OCI-LY1 (cell line): ENCODE data around the gene KDM3A.

Experiments
- H2AFZ ChIP-seq: fragments of 200-600 bp; sonication (generic), shearing (Covaris generic); 2 replicates; pipeline ENCODE4 v1.6.0; 2014; ENCODE audit warnings: antibody characterized with exemption, mild to moderate bottlenecking, low read length
- H3F3A ChIP-seq: fragments of 200-600 bp; sonication (generic), shearing (Covaris generic); 2 replicates; pipeline ENCODE4 v1.6.0; 2014; ENCODE audit warnings: mild to moderate bottlenecking, antibody characterized with exemption, low read length, moderate library complexity; ENCODE audit not compliant: insufficient read depth
- H3K27ac ChIP-seq: fragments of 200-600 bp; sonication (generic); 2 replicates; pipeline ENCODE4 v1.5.1; 2014; ENCODE audit warnings: low read length, mixed run types, mild to moderate bottlenecking, low read depth; ENCODE audit not compliant: poor library complexity, severe bottlenecking
- H3K27me3 ChIP-seq: fragments of 200-600 bp; sonication (generic); 2 replicates; pipeline ENCODE4 v1.6.0; 2014; ENCODE audit warnings: antibody characterized with exemption, mild to moderate bottlenecking, low read length, moderate library complexity; ENCODE audit not compliant: insufficient read depth
- H3K36me3 ChIP-seq: fragments of 200-600 bp; sonication (generic); 2 replicates; pipeline ENCODE4 v1.6.1; 2014; ENCODE audit warnings: mild to moderate bottlenecking, antibody characterized with exemption, low read length, moderate library complexity, mixed read lengths; ENCODE audit not compliant: insufficient read depth
- H3K4me1 ChIP-seq: fragments of 200-600 bp; sonication (generic); 2 replicates; pipeline ENCODE4 v1.5.1; 2014; ENCODE audit warnings: mild to moderate bottlenecking, low read length, moderate library complexity; ENCODE audit not compliant: insufficient read depth, severe bottlenecking
- H3K4me2 ChIP-seq: fragments of 200-600 bp; sonication (generic), shearing (Covaris generic); 2 replicates; pipeline ENCODE4 v1.6.1; 2014; ENCODE audit warnings: low read length
- H3K4me3 ChIP-seq: fragments of 200-600 bp; sonication (generic); 2 replicates; pipeline ENCODE4 v1.5.1; 2014; ENCODE audit warnings: low read length, low read depth, mild to moderate bottlenecking, mixed read lengths; ENCODE audit not compliant: poor library complexity, severe bottlenecking
- H3K79me2 ChIP-seq: fragments of 200-600 bp; shearing (Covaris generic); 2 replicates; pipeline ENCODE4 v1.6.1; 2016; ENCODE audit warnings: mixed run types, low read length, mixed read lengths; ENCODE audit not compliant: insufficient read depth
- H3K9ac ChIP-seq: fragments of 200-600 bp; sonication (generic), shearing (Covaris generic); 2 replicates; pipeline ENCODE4 v1.6.1; 2014; ENCODE audit warnings: mild to moderate bottlenecking, low read length, mixed read lengths
- H3K9me2 ChIP-seq: fragments of 200-600 bp; sonication (generic), shearing (Covaris generic); 2 replicates; pipeline ENCODE4 v1.6.1; 2014; ENCODE audit warnings: low read depth, mild to moderate bottlenecking, low read length, mixed read lengths
- H3K9me3 ChIP-seq: fragments of 200-600 bp; shearing (Covaris generic); 2 replicates; pipeline ENCODE4 v1.6.1; 2014; ENCODE audit warnings: low read length, mixed read lengths
- H4K20me1 ChIP-seq: fragments of 200-600 bp; sonication (generic), shearing (Covaris generic); 2 replicates; pipeline ENCODE4 v1.6.0; 2016; ENCODE audit warnings: mild to moderate bottlenecking, low read length; ENCODE audit not compliant: insufficient read depth
- CTCF ChIP-seq: fragments of 200-600 bp; sonication (generic), shearing (Covaris generic); IDR thresholded peaks from 2 replicates; pipeline ENCODE4 v1.5.1; 2017; ENCODE audit warnings: mild to moderate bottlenecking, antibody characterized with exemption, low read length, moderate library complexity, mixed read lengths
- EZH2 ChIP-seq: fragments of 200-600 bp; sonication (generic), shearing (Covaris generic); IDR thresholded peaks from 2 replicates; pipeline ENCODE4 v1.8.0; 2017; ENCODE audit warnings: borderline replicate concordance, mixed run types, mild to moderate bottlenecking, antibody characterized with exemption, low read length, moderate library complexity, mixed read lengths

Gene KDM3A

DNA sequence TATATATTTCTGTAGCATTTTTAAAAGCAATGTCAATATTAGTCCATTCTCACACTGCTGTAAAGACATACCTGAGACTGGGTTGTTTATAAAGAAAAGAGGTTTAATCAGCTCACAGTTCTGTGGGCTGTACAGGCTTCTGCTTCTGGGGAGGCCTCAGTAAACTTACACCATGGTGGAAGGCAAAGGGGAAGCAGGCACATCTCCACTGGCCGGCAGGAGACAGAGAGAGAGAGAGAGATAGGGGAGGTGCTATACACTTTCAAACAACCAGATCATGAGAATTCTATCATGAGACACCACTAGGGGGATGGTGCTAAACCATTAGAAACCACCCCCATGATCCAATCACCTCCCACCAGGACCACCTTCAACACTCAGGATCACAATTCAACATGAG lies 79.0 kb downstream of the KDM3A start:
- H3K27me3 ChIP-seq = no peaks in the 10 kb centered on the region
- H3K9me2 ChIP-seq = no peaks in the 10 kb centered on the region
- H3K4me2 ChIP-seq = no peak overlapping the region
- H3K9me3 ChIP-seq = no peaks in the 10 kb centered on the region
- H3K79me2 ChIP-seq = no peaks in the 10 kb centered on the region
- no peak overlapping the region for H2AFZ ChIP-seq
- no peaks in the 10 kb centered on the region for H4K20me1 ChIP-seq
- H3K4me3 ChIP-seq = no peak overlapping the region
- no peaks in the 10 kb centered on the region for H3F3A ChIP-seq
- no peak overlapping the region for H3K27ac ChIP-seq
- H3K36me3 ChIP-seq = peaks cover 8% of the 10 kb centered on the region; the same call in 1 of the 2 replicates
- H3K4me1 ChIP-seq = no peaks in the 10 kb centered on the region
- no peak overlapping the region for H3K9ac ChIP-seq
- no peak for TF ChIP-seq CTCF
- TF ChIP-seq EZH2 = no peak

- H3K4me3 ChIP-seq = no peak overlapping the region
- TF ChIP-seq CTCF (no peak), EZH2 (no peak)
- no peaks in the 10 kb centered on the region for H3K9me3 ChIP-seq
- H3K9ac ChIP-seq = no peak overlapping the region
- no peaks in the 10 kb centered on the region for H3K79me2 ChIP-seq
- peaks cover 8% of the 10 kb centered on the region; the same call in 1 of the 2 replicates for H3K36me3 ChIP-seq
- no peaks in the 10 kb centered on the region for H3K9me2 ChIP-seq
- no peaks in the 10 kb centered on the region for H3K27me3 ChIP-seq
- no peaks in the 10 kb centered on the region for H4K20me1 ChIP-seq
- no peak overlapping the region for H2AFZ ChIP-seq
- no peaks in the 10 kb centered on the region for H3K4me1 ChIP-seq
- no peak overlapping the region for H3K4me2 ChIP-seq
- no peaks in the 10 kb centered on the region for H3F3A ChIP-seq
- H3K27ac ChIP-seq = no peak overlapping the region
Observed at GRCh38 chr2:86521922-86522321, 80.8 kb downstream of the KDM3A start.

DNA sequence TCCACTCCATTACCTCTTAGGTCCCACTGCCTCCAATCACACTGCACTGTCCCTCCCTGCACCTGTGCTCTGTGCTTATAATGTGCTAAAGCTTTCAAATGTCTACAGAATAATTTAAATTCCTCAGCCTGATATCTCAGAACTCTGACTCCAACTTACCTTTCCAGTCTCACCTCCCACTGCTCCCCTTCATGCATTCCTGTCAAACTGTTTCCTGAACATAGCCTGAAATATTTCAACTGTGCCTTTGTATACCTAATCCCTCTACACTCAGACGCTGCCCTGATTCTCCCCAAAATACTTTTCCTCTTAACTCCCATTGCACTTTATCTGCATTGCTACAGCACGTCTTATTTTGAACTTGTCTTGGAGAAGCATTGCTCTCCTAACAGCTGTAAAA lies 81.5 kb downstream of the KDM3A start:
- H3K4me1 ChIP-seq = no peaks in the 10 kb centered on the region
- H2AFZ ChIP-seq = no peak overlapping the region
- H3K27ac ChIP-seq = no peak overlapping the region
- H3K9me2 ChIP-seq = no peaks in the 10 kb centered on the region
- no peak overlapping the region for H3K4me3 ChIP-seq
- H3F3A ChIP-seq = no peaks in the 10 kb centered on the region
- TF ChIP-seq CTCF (no peak), EZH2 (no peak)
- no peak overlapping the region for H3K4me2 ChIP-seq
- H3K27me3 ChIP-seq = no peaks in the 10 kb centered on the region
- H3K79me2 ChIP-seq = no peaks in the 10 kb centered on the region
- peaks cover 8% of the 10 kb centered on the region; the same call in 1 of the 2 replicates for H3K36me3 ChIP-seq
- no peak overlapping the region for H3K9ac ChIP-seq
- no peaks in the 10 kb centered on the region for H3K9me3 ChIP-seq
- no peaks in the 10 kb centered on the region for H4K20me1 ChIP-seq
